Activated T-helper 1 cell treated with anti-CD3 and anti-CD28 coated beads, Interleukin-12 subunit alpha, Interleukin-12 subunit beta, Interleukin-2, Interleukin-4 antibody, amounts not matched to agents 30 ng/mL and 10 ng/mL and 1 ng/mL, durations not matched to agents 14 hours and 24 hours and 36 hours (primary cell): ENCODE data around the gene EPHX1. TPM values are rescaled to one million over a fixed set of nuclear protein-coding genes. Genes with fewer than 3 reads are reported as not detected.

ENCODE experiments used
- DNase-seq: peaks from one replicate; pipeline ENCODE4 v3.0.0; 2021; ENCODE audit warnings: low spot score
- H3K27ac Mint-ChIP-seq: one replicate; pipeline ENCODE4 v1.8.0; 2021; ENCODE audit warnings: mild to moderate bottlenecking, mixed read lengths
- H3K27me3 Mint-ChIP-seq: one replicate; pipeline ENCODE4 v1.8.0; 2022; ENCODE audit warnings: mild to moderate bottlenecking, moderate library complexity, mixed read lengths; ENCODE audit not compliant: insufficient read depth
- H3K36me3 Mint-ChIP-seq: one replicate; pipeline ENCODE4 v1.8.0; 2021; ENCODE audit warnings: low read depth, mixed read lengths
- H3K4me1 Mint-ChIP-seq: one replicate; pipeline ENCODE4 v1.8.0; 2021; ENCODE audit warnings: low read depth, mixed read lengths
- H3K4me3 Mint-ChIP-seq: one replicate; pipeline ENCODE4 v1.8.0; 2021; ENCODE audit warnings: mild to moderate bottlenecking, moderate library complexity, mixed read lengths
- H3K9me3 Mint-ChIP-seq: one replicate; pipeline ENCODE4 v1.8.0; 2021; ENCODE audit warnings: mixed read lengths
- intact Hi-C: fragments of 100-400 bp; cut with micrococcal nuclease; formaldehyde crosslinking; loops from one replicate; pipeline ENCODE4 v1.15.1; 2024
- total RNA-seq: library from RNA; stranded (reverse); gene quantifications from 2 replicates; pipeline ENCODE4 v1.2.3, GENCODE V29; 2022

The EPHX1 gene
- total RNA-seq, 1 donor from 2014 or later: 1.6 TPM

GRCh38 chr1:225844236-225845061 lies 34.5 kb downstream of the EPHX1 start:
- Mint-ChIP-seq H3K9me3 (no peaks in the 10 kb centered on the region), H3K4me3 (no peak overlapping the region), H3K27me3 (no peaks in the 10 kb centered on the region), H3K36me3 (peaks cover 18% of the 10 kb centered on the region), H3K4me1 (peaks cover 9% of the 10 kb centered on the region), H3K27ac (no peak overlapping the region)
- no peak for DNase-seq
- intact Hi-C loops: no loop called here

- Mint-ChIP-seq H3K9me3 (no peaks in the 10 kb centered on the region), H3K27me3 (no peaks in the 10 kb centered on the region), H3K4me3 (no peak overlapping the region), H3K4me1 (peaks cover 9% of the 10 kb centered on the region), H3K36me3 (peaks cover 22% of the 10 kb centered on the region), H3K27ac (no peak overlapping the region)
- intact Hi-C loops: no loop called here
- DNase-seq: no peak
Observed at GRCh38 chr1:225845097-225845496, 35.2 kb downstream of the EPHX1 start.

DNA sequence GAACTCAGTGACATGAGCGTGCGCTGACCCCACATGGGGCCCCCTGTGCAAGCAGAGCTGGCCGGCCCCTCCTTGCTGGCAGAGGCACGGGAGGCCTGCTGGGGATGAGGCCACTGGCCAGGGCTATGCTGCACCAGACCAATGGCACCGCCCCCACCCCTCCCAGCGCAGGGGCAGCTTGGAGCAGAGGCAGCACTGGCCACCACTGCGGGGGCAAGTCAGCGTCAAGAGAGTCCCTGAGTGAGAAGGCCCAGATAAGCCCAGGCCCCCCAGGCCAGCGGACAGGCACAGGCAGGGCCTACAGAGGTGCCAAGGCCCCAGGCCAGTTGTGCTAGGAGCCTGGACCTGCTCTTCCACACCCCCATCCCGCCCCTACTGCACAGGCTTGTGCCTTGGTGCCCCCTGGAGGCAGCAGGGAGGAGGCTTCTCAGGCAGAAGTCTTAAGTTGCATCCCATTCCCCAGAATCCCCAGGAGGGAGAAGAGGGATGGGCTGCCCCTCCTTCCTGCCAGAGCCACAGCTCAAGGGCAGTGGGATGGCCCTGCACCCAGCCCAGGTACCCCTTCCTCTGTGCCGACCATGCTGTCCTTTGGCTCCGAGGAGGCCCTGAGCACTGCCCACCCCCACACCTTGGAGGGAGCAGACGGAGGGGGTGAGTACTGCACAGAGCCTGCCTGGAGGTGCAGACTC lies 35.8 kb downstream of the EPHX1 start:
- H3K4me1 Mint-ChIP-seq: peaks cover 9% of the 10 kb centered on the region
- intact Hi-C loops: no loop called here

GRCh38 chr1:225846331-225847310 lies 36.7 kb downstream of the EPHX1 start:
- H3K4me3 Mint-ChIP-seq: no peak overlapping the region
- no peak for DNase-seq
- H3K9me3 Mint-ChIP-seq: no peaks in the 10 kb centered on the region
- peaks cover 23% of the 10 kb centered on the region for H3K36me3 Mint-ChIP-seq
- peaks cover 10% of the 10 kb centered on the region for H3K4me1 Mint-ChIP-seq
- no peak overlapping the region for H3K27ac Mint-ChIP-seq
- no peaks in the 10 kb centered on the region for H3K27me3 Mint-ChIP-seq
- intact Hi-C loops: no loop called here

More for the DNA sequence above, 35.8 kb downstream of the EPHX1 start:
- no peaks in the 10 kb centered on the region for H3K27me3 Mint-ChIP-seq
- H3K27ac Mint-ChIP-seq: no peak overlapping the region
- DNase-seq: no peak
- H3K9me3 Mint-ChIP-seq: no peaks in the 10 kb centered on the region
- H3K4me3 Mint-ChIP-seq: no peak overlapping the region
- peaks cover 22% of the 10 kb centered on the region for H3K36me3 Mint-ChIP-seq

DNA sequence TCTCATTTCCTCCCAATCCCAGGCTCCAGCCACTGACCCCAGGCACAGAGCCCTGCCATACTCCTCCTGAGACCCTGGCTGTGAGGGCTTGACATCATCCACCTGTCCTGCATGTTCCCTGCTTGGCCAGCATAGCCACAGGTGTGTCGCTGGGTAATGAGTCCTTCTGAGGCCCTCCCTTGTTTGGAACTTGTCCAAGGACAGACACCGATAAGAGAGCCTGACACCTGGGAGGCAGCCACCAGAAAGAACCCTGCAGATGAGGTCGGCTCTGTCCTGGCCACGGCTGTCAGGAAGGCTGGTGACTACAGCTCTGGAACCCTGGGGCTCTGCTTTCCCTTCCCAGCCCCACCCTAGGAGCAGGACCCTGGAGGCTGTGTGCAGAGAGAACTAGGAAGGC lies 37.7 kb downstream of the EPHX1 start:
- Mint-ChIP-seq H3K9me3 (no peaks in the 10 kb centered on the region), H3K27me3 (no peaks in the 10 kb centered on the region), H3K36me3 (peaks cover 31% of the 10 kb centered on the region), H3K4me3 (no peak overlapping the region), H3K27ac (no peak overlapping the region), H3K4me1 (peaks cover 20% of the 10 kb centered on the region)
- intact Hi-C loops: no loop called here
- DNase-seq: no peak

DNA sequence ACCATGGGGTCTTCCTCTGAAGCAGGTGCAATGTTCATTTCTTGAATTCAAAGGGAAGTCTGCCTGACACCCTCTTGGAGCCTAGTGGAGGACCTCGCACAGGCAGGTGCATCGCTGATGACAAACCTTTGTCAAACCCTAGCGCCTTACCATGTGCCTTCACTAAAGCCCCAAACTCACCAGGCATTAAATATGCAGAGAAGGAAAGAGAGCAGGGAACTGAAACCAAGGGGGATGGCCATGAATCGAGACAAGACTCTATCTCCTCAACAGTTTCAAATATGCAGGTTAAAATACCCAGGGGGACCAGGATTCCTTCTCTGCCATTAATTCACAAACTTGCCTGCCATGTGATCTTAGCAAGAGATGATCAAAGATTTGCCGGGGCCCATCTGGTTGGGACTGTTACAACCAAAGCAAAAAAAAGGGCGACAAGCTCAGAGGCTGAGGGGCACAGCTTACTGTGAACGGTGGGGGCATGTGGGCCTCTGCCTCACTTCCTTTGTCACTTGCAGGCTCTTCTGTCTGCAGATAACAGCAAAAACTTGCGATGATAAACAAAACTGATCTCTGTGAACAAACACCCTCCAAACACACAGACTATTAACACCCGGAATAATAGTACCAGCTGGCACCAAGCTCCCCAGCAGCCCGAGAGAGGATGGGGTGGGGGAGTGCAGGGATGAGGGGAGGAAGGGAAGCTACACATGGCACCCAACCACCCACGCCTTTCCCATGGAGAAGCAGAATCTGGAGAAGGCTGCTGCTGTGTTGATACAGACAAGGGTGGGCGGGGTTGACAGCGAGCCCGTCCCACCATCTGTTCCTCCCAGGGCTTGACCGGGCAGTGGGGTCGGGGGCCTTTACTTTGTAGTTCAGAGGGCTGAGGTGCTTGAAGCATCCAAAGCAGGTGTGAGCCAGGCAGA lies 38.4 kb downstream of the EPHX1 start:
- intact Hi-C loops: no loop called here
- H3K36me3 Mint-ChIP-seq: peaks cover 34% of the 10 kb centered on the region
- H3K27me3 Mint-ChIP-seq: no peaks in the 10 kb centered on the region
- no peak overlapping the region for H3K4me3 Mint-ChIP-seq
- no peak for DNase-seq
- H3K4me1 Mint-ChIP-seq: peaks cover 22% of the 10 kb centered on the region
- no peaks in the 10 kb centered on the region for H3K9me3 Mint-ChIP-seq
- no peak overlapping the region for H3K27ac Mint-ChIP-seq

GRCh38 chr1:225849925-225850324 lies 40.0 kb downstream of the EPHX1 start:
- Mint-ChIP-seq H3K27me3 (no peaks in the 10 kb centered on the region), H3K4me1 (peaks cover 22% of the 10 kb centered on the region), H3K27ac (no peak overlapping the region), H3K4me3 (no peak overlapping the region), H3K9me3 (no peaks in the 10 kb centered on the region), H3K36me3 (peaks cover 45% of the 10 kb centered on the region)
- no peak for DNase-seq
- intact Hi-C loops: loop anchor here (5.0 kb wide), 1 partner anchor 62 kb away; no protein-coding TSS in a partner anchor

- no peaks in the 10 kb centered on the region for H3K27me3 Mint-ChIP-seq
- no peak overlapping the region for H3K4me3 Mint-ChIP-seq
- H3K27ac Mint-ChIP-seq: no peak overlapping the region
- peaks cover 22% of the 10 kb centered on the region for H3K4me1 Mint-ChIP-seq
- H3K9me3 Mint-ChIP-seq: no peaks in the 10 kb centered on the region
- no peak for DNase-seq
- peaks cover 45% of the 10 kb centered on the region for H3K36me3 Mint-ChIP-seq
- intact Hi-C loops: loop anchor here (5.0 kb wide), 1 partner anchor 62 kb away; no protein-coding TSS in a partner anchor
Observed at GRCh38 chr1:225850370-225850769, 40.4 kb downstream of the EPHX1 start.

- Mint-ChIP-seq H3K27ac (no peak overlapping the region), H3K4me1 (peaks cover 22% of the 10 kb centered on the region), H3K36me3 (peaks cover 43% of the 10 kb centered on the region), H3K4me3 (no peak overlapping the region), H3K9me3 (no peaks in the 10 kb centered on the region), H3K27me3 (no peaks in the 10 kb centered on the region)
- intact Hi-C loops: loop anchor here (5.0 kb wide), 1 partner anchor 60 kb away; no protein-coding TSS in a partner anchor
- no peak for DNase-seq
Observed at GRCh38 chr1:225851805-225852204, 41.9 kb downstream of the EPHX1 start.

DNA sequence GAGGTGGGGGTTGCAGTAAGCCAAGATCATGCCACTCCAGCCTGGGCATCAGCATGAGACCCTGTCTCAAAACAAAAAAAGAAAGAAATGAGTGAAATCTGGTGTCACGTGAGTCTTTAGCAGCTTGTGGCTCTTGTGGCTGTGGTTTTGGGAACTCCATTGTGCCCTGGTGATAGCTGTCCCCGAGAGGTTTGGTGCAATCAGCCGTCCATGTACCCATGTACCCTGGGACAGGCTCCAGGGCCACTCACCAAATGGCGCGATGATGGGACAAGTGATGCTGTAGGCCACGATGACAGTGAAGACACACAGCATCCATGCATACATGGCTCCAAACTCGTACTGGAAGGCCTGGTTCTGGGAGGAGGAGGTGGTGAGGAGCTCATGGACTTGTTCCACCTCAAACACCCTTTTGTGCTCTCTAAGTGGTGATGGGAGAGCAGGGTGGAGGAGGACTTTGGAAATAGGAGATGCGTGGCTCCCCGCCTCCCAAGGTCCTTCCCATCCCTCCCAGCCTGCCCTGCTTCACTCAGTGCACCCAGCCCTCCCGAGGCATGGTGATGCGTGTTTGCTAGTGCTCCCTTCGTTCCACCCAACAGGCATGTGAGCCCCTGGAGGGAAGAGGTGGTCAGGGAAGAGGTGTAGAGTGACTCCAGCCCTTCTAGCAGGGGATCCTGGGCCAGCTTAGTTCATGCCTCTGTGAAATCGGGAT lies 42.6 kb downstream of the EPHX1 start:
- Mint-ChIP-seq H3K4me1 (peaks cover 22% of the 10 kb centered on the region), H3K27ac (no peak overlapping the region), H3K9me3 (no peaks in the 10 kb centered on the region), H3K4me3 (no peak overlapping the region), H3K36me3 (peaks cover 42% of the 10 kb centered on the region), H3K27me3 (no peaks in the 10 kb centered on the region)
- DNase-seq: no peak
- intact Hi-C loops: loop anchor here (5.0 kb wide), 1 partner anchor 60 kb away; no protein-coding TSS in a partner anchor

GRCh38 chr1:225853441-225853840 lies 43.5 kb downstream of the EPHX1 start:
- intact Hi-C loops: loop anchor here (5.0 kb wide), 1 partner anchor 59 kb away; no protein-coding TSS in a partner anchor
- Mint-ChIP-seq H3K36me3 (peaks cover 40% of the 10 kb centered on the region), H3K27ac (no peak overlapping the region)

More at GRCh38 chr1:225853441-225853840, 43.5 kb downstream of the EPHX1 start:
- Mint-ChIP-seq H3K27me3 (no peaks in the 10 kb centered on the region), H3K9me3 (no peaks in the 10 kb centered on the region), H3K4me3 (no peak overlapping the region), H3K4me1 (peaks cover 16% of the 10 kb centered on the region)
- DNase-seq: no peak
